GM19351 (cell line): ENCODE measurements around the gene CREB3L1.
A peak's percentile ranks its signal among the peaks of the same experiment; 100 is the strongest.

Source experiments
- ATAC-seq: cut with Tn5 transposase; IDR thresholded peaks from one replicate; pipeline ENCODE4 v1.9.1; 2021; ENCODE audit warnings: mild to moderate bottlenecking, moderate library complexity; ENCODE audit not compliant: unreplicated experiment

CREB3L1 gene

GRCh38 chr11:46363031-46363407 lies 85.6 kb downstream of the CREB3L1 start:
- ATAC-seq = no peak

GRCh38 chr11:46363455-46364005 lies 86.1 kb downstream of the CREB3L1 start:
- ATAC-seq = no peak

GRCh38 chr11:46364056-46364455 lies 86.6 kb downstream of the CREB3L1 start:
- no peak for ATAC-seq

GRCh38 chr11:46364791-46365190 lies 87.3 kb downstream of the CREB3L1 start:
- no peak for ATAC-seq

GRCh38 chr11:46366260-46366659 lies 88.8 kb downstream of the CREB3L1 start:
- no peak for ATAC-seq

GRCh38 chr11:46366661-46367161 lies 89.2 kb downstream of the CREB3L1 start:
- ATAC-seq = no peak

GRCh38 chr11:46367244-46367915 lies 89.9 kb downstream of the CREB3L1 start:
- peak; percentile 71 for ATAC-seq

GRCh38 chr11:46367916-46368267 lies 90.4 kb downstream of the CREB3L1 start:
- no peak for ATAC-seq

GRCh38 chr11:46369458-46370152 lies 92.1 kb downstream of the CREB3L1 start:
- peak; percentile 77 for ATAC-seq

GRCh38 chr11:46370253-46370652 lies 92.8 kb downstream of the CREB3L1 start:
- no peak for ATAC-seq
